Measurements from ENCODE around the gene DMD.

Gene DMD

DNA sequence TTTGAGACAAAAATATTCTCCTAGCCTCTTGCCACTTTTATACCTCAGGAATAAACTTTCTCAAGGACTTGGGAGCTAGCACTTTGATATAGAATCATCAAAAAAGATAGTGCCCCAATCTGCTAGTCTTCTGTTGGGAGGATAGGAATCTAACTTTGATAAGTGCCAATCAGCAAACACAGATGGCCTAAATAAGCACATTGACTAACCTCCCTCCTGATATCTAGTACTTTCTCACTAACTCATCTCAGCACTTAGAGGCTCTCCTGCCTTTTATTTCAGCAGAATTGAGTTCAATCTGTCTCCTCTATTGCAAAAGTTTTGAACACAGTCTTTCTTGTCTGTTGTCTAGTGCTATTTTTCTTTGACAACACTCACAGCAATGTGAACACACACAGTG, 1341.1 kb downstream of the DMD start:
- no peak overlapping the region for H3K4me3 ChIP-seq (ENCODE audit: low read depth, low read length)
- TF ChIP-seq CTCF (IDR thresholded peaks at IDR 0.05; ENCODE audit: low read depth, low read length), result no peak

- H3K4me3 ChIP-seq (ENCODE audit: low read depth, low read length), result no peak overlapping the region
- no peak for TF ChIP-seq CTCF (IDR thresholded peaks at IDR 0.05; ENCODE audit: low read depth, low read length)
Observed at GRCh38 chrX:31860686-31861085, 1350.7 kb downstream of the DMD start.

GRCh38 chrX:31858915-31859314, 1352.4 kb downstream of the DMD start:
- no peak for TF ChIP-seq CTCF (IDR thresholded peaks at IDR 0.05; ENCODE audit: low read depth, low read length)
- H3K4me3 ChIP-seq (ENCODE audit: low read depth, low read length), result no peak overlapping the region

DNA sequence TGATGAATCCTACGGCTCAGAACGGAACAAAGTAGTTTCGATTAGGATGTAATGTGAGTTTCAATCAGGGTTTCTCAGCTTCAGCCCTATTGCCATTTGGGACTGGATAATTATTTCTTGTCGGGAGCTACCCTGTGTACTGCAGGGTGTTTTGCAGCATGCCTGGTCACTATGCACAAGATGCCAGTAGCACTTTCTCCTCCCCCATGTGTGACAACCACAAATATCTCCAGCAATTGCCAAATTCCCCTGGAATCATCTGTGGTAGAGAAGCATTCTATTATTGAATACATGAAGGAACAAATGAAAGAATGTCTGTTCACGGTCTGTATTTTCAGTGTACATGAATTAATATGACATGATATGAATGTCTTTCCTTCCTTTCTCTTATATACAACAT, 1356.6 kb downstream of the DMD start:
- no peak for TF ChIP-seq CTCF (IDR thresholded peaks at IDR 0.05; ENCODE audit: low read depth, low read length)
- no peak overlapping the region for H3K4me3 ChIP-seq (ENCODE audit: low read depth, low read length)

DNA sequence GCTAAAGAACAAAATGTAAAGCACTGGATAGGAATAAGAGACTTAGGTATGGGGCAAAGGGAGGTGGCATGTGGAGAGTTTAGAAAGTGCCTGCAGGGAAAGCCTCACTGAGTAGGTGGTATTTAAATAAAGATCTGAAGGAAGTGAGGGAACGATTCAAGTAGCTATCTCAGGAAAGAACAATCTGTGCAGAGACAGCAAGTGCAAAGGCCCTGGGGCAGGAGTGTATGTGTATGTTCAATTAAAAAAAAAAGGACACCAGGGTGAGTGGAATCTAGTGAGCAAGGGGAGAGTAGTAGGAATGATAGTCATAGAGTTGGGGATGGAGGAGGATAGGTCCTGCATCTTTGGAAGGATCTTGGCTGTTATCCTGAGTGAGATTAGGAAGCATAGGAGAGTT, 1359.6 kb downstream of the DMD start:
- no peak overlapping the region for H3K4me3 ChIP-seq (ENCODE audit: low read depth, low read length)
- no peak for TF ChIP-seq CTCF (IDR thresholded peaks at IDR 0.05; ENCODE audit: low read depth, low read length)

- no peak for TF ChIP-seq CTCF (IDR thresholded peaks at IDR 0.05; ENCODE audit: low read depth, low read length)
- H3K4me3 ChIP-seq (ENCODE audit: low read depth, low read length), result no peak overlapping the region
Observed at GRCh38 chrX:31847773-31848172, 1363.6 kb downstream of the DMD start.

GRCh38 chrX:31845003-31845402, 1366.3 kb downstream of the DMD start:
- no peak overlapping the region for H3K4me3 ChIP-seq (ENCODE audit: low read depth, low read length)
- no peak for TF ChIP-seq CTCF (IDR thresholded peaks at IDR 0.05; ENCODE audit: low read depth, low read length)

Data from WI38 (cell line).